Retinal pigment epithelial cell (primary cell): ENCODE data around the gene TGM6.

Experiments used
- DNase-seq: peaks from one replicate; pipeline ENCODE4 v3.0.0-alpha.2; 2010; ENCODE audit warnings: low read depth
- H3K4me3 ChIP-seq: 2 replicates; pipeline ENCODE4 v1.5.1; 2011; ENCODE audit warnings: mild to moderate bottlenecking, low read length, control low read depth, moderate library complexity
- CTCF ChIP-seq: conservative IDR thresholded peaks from 2 replicates; pipeline ENCODE4 v1.5.1; 2011; ENCODE audit warnings: low read depth, low read length, control low read depth, inconsistent platforms

TGM6 gene

GRCh38 chr20:2397091-2397490 is 16.4 kb downstream of the TGM6 start:
- no peak for DNase-seq
- no peak for TF ChIP-seq CTCF
- H3K4me3 ChIP-seq: no peak overlapping the region

DNA sequence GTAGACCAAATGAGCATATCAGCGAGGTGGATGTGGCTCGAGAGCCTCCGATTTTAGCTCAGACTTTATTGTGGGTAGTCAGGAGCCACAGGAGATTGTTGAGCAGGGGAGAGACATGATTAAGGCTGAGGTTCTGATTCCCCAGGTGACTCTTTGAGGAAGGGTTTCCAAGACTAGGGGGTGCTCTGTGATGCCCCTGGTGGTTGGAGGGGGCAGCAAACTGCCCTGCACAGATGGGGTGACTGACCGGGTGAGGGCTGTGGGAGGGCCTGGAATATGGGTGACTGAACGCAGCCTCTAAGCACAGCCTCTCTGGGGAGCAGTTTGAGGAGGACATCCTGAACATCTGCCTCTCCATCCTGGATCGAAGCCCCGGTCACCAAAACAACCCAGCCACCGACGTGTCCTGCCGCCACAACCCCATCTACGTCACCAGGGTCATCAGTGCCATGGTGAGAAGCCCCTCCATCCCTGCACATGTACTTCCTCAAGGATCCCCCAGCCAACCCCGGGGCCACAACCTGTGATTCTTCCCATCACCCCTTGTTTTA is 17.0 kb downstream of the TGM6 start:
- no peak for DNase-seq
- no peak overlapping the region for H3K4me3 ChIP-seq
- TF ChIP-seq CTCF: peak; percentile 11

- TF ChIP-seq CTCF: no peak
- DNase-seq: no peak
- H3K4me3 ChIP-seq: no peak overlapping the region
Observed at GRCh38 chr20:2398449-2398848, 17.7 kb downstream of the TGM6 start.

DNA sequence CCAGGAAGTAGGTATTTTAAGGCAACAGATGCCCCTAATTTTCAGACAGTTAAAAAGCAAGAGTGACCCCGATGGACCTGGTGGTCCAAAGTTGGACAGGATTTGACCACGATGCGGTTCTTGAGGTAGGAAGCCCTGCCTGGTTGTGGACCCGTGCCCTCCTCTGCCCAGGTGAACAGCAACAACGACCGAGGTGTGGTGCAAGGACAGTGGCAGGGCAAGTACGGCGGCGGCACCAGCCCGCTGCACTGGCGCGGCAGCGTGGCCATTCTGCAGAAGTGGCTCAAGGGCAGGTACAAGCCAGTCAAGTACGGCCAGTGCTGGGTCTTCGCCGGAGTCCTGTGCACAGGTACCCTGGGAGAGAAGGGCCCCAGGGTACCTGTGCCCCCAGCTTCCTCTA is 18.7 kb downstream of the TGM6 start:
- no peak for DNase-seq
- no peak for TF ChIP-seq CTCF
- no peak overlapping the region for H3K4me3 ChIP-seq

- TF ChIP-seq CTCF: no peak
- H3K4me3 ChIP-seq: no peak overlapping the region
- no peak for DNase-seq
Observed at GRCh38 chr20:2400290-2400689, 19.6 kb downstream of the TGM6 start.

DNA sequence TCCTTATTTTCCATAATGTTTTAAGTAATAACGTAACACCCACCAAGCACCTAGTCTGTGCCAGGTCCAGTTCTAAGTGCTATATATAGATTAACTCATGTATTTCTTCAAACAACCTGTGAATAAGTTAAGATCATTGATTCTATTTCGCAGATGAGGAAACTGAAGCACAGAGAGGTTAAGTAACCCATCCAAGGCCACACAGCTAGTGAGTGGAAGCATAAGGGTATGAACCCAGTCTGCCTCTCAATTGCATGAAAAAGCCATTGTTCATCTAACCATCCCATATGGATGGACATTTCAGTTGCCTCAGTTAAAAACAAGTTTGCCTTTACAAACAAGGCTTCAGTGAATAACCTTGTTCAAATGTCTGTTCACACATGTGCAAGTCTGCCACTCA is 20.8 kb downstream of the TGM6 start:
- no peak overlapping the region for H3K4me3 ChIP-seq
- TF ChIP-seq CTCF: no peak
- DNase-seq: no peak

GRCh38 chr20:2402271-2402980 is 21.7 kb downstream of the TGM6 start:
- peak; percentile 60 for TF ChIP-seq CTCF
- no peak overlapping the region for H3K4me3 ChIP-seq
- peak; percentile 31 for DNase-seq
